GM06990 (cell line): ENCODE data around the gene SREBF1.

ENCODE experiments used
- DNase-seq: peaks from one replicate; pipeline ENCODE4 v3.0.0-alpha.2; 2011; ENCODE audit not compliant: insufficient read length; ENCODE audit errors: extremely low read depth
- H3K27me3 ChIP-seq: replicated peaks from 2 replicates; pipeline ENCODE4 v1.6.0; 2011; ENCODE audit warnings: low read length; ENCODE audit not compliant: control insufficient read depth, insufficient read depth
- H3K36me3 ChIP-seq: 2 replicates; pipeline ENCODE4 v1.5.1; 2011; ENCODE audit warnings: low read length; ENCODE audit not compliant: control insufficient read depth, insufficient read depth
- H3K4me3 ChIP-seq: replicated peaks from 2 replicates; pipeline ENCODE4 v1.5.1; 2011; ENCODE audit warnings: low read depth, mild to moderate bottlenecking, control low read depth, low read length
- TF ChIP-seq, protein P1 (sequence below): IDR thresholded peaks from 2 replicates; pipeline ENCODE4 v1.5.1; 2011; ENCODE audit warnings: low read length, control low read depth, mild to moderate bottlenecking, inconsistent platforms; ENCODE audit not compliant: insufficient read depth, poor library complexity, severe bottlenecking

SREBF1 gene

DNA sequence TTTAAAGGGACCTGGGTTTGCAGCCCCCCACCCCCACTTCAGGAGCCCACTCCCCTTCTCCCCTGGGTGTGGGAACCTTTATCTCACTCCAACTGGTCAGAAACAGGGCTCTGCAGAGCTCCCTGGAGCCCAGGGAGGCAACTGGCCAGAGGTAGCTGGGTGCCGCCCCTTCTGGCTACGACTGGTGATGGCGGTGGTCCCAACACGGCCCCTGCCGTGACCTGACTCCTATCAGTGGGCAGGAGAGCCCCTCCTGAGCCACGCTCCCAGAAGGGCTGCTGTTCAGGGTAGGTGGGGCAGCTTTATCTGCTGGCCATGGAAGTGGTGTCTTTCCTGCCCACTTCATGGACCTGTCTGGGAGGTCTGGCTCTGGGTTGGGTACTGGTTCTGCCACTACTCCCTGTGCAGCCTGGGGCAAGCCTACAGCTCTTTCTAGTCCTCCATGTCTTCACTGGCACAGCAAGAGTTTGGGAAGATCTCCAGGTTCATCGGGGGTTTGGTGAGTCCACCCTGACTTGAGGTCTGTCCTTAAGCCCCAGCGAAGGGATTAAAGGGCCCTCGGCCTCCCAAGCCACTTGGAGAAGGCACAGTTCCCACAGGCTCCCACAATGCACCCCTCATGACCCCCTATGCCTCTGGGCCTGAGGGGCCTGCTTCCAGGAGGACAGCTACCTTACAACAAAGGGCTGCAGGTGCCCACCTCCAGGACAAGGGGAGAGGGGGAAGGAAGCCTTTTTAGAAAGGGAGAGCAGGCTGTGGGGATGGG lies 5.5 kb upstream of the SREBF1 start:
- Histone ChIP-seq H3K4me3 (no peak overlapping the region), H3K36me3 (no peaks in the 10 kb centered on the region), H3K27me3 (no peaks in the 10 kb centered on the region)
- TF ChIP-seq, protein P1, sequence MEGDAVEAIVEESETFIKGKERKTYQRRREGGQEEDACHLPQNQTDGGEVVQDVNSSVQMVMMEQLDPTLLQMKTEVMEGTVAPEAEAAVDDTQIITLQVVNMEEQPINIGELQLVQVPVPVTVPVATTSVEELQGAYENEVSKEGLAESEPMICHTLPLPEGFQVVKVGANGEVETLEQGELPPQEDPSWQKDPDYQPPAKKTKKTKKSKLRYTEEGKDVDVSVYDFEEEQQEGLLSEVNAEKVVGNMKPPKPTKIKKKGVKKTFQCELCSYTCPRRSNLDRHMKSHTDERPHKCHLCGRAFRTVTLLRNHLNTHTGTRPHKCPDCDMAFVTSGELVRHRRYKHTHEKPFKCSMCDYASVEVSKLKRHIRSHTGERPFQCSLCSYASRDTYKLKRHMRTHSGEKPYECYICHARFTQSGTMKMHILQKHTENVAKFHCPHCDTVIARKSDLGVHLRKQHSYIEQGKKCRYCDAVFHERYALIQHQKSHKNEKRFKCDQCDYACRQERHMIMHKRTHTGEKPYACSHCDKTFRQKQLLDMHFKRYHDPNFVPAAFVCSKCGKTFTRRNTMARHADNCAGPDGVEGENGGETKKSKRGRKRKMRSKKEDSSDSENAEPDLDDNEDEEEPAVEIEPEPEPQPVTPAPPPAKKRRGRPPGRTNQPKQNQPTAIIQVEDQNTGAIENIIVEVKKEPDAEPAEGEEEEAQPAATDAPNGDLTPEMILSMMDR, result no peak
- no peak for DNase-seq

DNA sequence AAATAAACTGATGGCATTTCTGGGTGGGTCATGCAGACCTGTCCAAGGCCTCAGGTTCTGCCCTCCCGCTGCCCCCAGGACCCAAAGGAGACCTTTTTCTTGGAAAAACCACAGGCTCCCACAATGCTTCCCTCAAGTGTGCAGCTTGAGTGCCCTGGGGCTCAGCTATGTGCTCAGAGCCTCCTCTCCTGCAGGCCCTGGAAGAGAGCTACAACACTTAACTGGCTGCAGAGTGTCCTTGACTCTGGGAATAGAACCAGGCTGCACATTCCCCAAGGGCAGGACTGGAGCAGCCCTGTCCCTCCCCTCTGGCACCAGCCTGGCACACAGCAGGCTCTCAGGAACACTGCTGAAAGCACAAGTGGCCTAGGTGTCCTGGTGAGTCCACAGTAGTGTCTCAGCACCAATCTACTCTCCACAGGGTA lies 4.8 kb upstream of the SREBF1 start:
- no peak overlapping the region for H3K4me3 ChIP-seq
- no peaks in the 10 kb centered on the region for H3K27me3 ChIP-seq
- no peaks in the 10 kb centered on the region for H3K36me3 ChIP-seq
- DNase-seq, result no peak
- TF ChIP-seq, protein P1, result no peak

DNA sequence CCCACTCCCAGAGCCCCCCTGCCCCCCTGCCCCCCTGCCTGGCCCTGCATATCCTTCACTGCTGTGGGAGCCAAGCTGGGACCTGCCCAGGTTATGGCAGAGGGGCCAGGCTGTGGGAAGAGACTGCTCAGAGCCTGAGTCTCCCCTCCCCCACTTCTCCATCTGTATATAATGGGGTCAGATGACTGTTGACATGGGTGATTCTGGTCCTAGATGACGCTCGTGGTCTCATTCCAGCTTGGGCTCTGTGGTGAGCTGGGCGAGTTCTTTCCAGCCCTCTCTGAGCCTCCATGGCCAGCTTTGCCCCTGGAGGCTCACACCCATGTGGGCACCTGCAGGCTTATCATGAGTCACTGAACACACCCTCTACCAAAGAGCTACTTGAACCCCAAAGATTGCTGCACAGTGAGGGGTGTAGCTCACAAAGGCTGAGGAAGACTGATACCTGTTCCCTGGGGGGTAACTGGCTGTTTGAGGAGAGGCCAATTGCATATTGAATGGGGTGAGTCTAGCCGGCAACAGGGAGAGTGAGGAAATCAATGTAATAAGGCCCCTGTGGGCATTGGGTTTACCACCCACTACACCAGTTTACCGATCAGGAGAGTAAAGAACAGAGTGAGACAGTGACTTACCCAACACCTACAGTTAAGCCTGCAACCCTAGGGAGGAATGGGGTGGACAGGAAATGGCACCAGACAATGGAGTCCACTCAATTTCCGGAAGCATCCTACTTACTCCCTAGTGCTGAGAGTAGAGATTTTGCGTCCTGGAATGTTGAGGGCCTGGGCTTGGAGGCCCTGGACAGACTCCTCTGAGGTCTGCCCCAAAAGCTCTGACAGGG lies 4.2 kb upstream of the SREBF1 start:
- no peaks in the 10 kb centered on the region for H3K27me3 ChIP-seq
- TF ChIP-seq, protein P1, result no peak
- no peak for DNase-seq
- no peaks in the 10 kb centered on the region for H3K36me3 ChIP-seq
- peak overlapping the region; percentile 67 for H3K4me3 ChIP-seq

DNA sequence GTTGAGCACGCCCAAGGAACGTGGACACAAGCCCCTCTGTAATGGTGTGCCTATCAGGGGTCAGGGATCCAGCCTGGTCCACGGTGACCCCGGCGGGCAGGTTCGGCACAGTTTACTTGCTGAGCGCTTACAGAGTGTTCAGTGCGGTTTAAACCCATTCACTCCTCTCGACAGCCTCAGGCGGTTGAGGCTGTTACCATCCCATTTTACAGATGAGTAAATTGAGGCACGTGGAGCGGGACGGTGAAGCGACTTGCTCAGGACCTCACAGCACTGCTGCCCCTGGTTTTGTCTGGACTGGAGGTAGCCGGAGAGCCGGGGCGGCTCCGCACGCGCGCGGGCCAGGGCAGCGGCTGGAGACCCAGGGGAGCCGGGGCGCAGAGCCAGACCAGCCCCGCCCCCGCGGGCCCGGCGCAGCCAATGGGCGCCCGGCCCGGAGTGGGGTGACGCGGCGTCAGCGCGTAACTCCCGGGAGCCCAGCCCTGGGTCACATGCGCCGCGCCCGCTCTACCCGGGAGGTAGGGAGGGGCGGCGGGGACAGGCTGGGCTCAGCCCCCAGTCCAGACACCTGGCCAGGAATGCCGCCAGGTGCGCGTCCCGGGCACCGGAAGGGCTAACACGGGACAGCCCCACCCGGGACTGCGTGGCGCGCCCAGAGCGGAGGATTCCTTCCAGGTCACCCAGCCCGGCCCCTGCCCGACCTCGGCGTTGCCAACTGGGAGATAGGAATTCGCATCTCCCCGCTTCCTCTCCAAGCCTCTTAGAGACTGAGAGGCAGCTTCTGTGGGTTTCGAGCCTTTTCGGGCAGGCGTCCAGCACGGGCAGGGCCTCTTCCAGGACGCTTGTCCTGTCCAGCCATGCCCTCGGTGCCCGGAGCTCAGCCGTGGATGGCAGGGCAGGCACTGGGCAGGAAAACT lies 3.3 kb upstream of the SREBF1 start:
- peak; percentile 92 for DNase-seq
- H3K4me3 ChIP-seq, result peak overlapping the region; percentile 67
- H3K27me3 ChIP-seq, result no peaks in the 10 kb centered on the region
- TF ChIP-seq, protein P1, result no peak
- no peaks in the 10 kb centered on the region; the same call in 1 of the 2 replicates for H3K36me3 ChIP-seq
